GM23338 (cell line): ENCODE measurements around the gene PLD1. TPM values are rescaled to one million over a fixed set of nuclear protein-coding genes. Genes with fewer than 3 reads are reported as not detected.
A peak's percentile ranks its signal among the peaks of the same experiment; 100 is the strongest.

Experiments
- ATAC-seq: fragments of 200-7000 bp; cut with Tn5 transposase; 3 replicates; pipeline ENCODE4 v1.9.1; 2020
- DNase-seq: peaks from one replicate; pipeline ENCODE4 v3.0.0-alpha.2; 2015; ENCODE audit warnings: low spot score
- H2AFZ ChIP-seq: fragments of 200-600 bp; sonication (generic); 2 replicates; pipeline ENCODE4 v1.8.0; 2016; ENCODE audit warnings: antibody characterized with exemption, mild to moderate bottlenecking, moderate library complexity
- H3F3A ChIP-seq: fragments of 200-600 bp; sonication (generic); replicated peaks from 2 replicates; pipeline ENCODE4 v1.8.0; 2017; ENCODE audit warnings: antibody characterized with exemption, mixed run types, low read depth
- H3K27ac ChIP-seq: fragments of 200-600 bp; sonication (generic); 2 replicates; pipeline ENCODE4 v1.6.1; 2016; ENCODE audit warnings: low read depth
- H3K27me3 ChIP-seq: fragments of 200-600 bp; sonication (generic); 2 replicates; pipeline ENCODE4 v1.8.0; 2016; ENCODE audit warnings: mild to moderate bottlenecking, mixed run types, moderate library complexity; ENCODE audit not compliant: insufficient read depth
- H3K36me3 ChIP-seq: fragments of 200-600 bp; sonication (generic); 2 replicates; pipeline ENCODE4 v1.8.0; 2016; ENCODE audit warnings: mild to moderate bottlenecking; ENCODE audit not compliant: insufficient read depth
- H3K4me1 ChIP-seq: fragments of 200-600 bp; sonication (generic); 2 replicates; pipeline ENCODE4 v1.8.0; 2016; ENCODE audit warnings: mild to moderate bottlenecking, moderate library complexity; ENCODE audit not compliant: insufficient read depth
- H3K4me2 ChIP-seq: fragments of 200-600 bp; sonication (generic); 2 replicates; pipeline ENCODE4 v1.7.1; 2017; ENCODE audit warnings: mixed run types
- H3K4me3 ChIP-seq: fragments of 200-600 bp; sonication (generic); 2 replicates; pipeline ENCODE4 v1.6.1; 2016; ENCODE audit warnings: mixed run types
- H3K79me2 ChIP-seq: fragments of 200-600 bp; sonication (generic); replicated peaks from 2 replicates; pipeline ENCODE4 v1.8.0; 2017; ENCODE audit warnings: mild to moderate bottlenecking; ENCODE audit not compliant: insufficient read depth
- H3K9me2 ChIP-seq: fragments of 200-600 bp; sonication (generic); 2 replicates; pipeline ENCODE4 v1.8.0; 2017; ENCODE audit not compliant: insufficient read depth
- H4K20me1 ChIP-seq: fragments of 200-600 bp; sonication (generic); replicated peaks from 2 replicates; pipeline ENCODE4 v1.8.0; 2017; ENCODE audit warnings: mild to moderate bottlenecking; ENCODE audit not compliant: insufficient read depth
- H3K27ac Mint-ChIP-seq: 2 replicates; pipeline ENCODE4 v1.8.0; 2020; ENCODE audit warnings: inconsistent platforms, mild to moderate bottlenecking, moderate library complexity, mixed read lengths
- H3K27me3 Mint-ChIP-seq: 3 replicates; pipeline ENCODE4 v1.8.0; 2022; ENCODE audit warnings: low read depth, mild to moderate bottlenecking, moderate library complexity, mixed read lengths, inconsistent platforms; ENCODE audit not compliant: insufficient read depth, poor library complexity
- H3K36me3 Mint-ChIP-seq: 3 replicates; pipeline ENCODE4 v1.8.0; 2021; ENCODE audit warnings: low read depth, mild to moderate bottlenecking, inconsistent platforms, moderate library complexity, mixed read lengths
- H3K4me1 Mint-ChIP-seq: 3 replicates; pipeline ENCODE4 v1.8.0; 2020; ENCODE audit warnings: mild to moderate bottlenecking, inconsistent platforms, mixed read lengths
- H3K4me3 Mint-ChIP-seq: 3 replicates; pipeline ENCODE4 v1.8.0; 2021; ENCODE audit warnings: moderate library complexity, mild to moderate bottlenecking, inconsistent platforms, mixed read lengths
- H3K9me3 Mint-ChIP-seq: 3 replicates; pipeline ENCODE4 v1.8.0; 2020; ENCODE audit warnings: moderate library complexity, mild to moderate bottlenecking, inconsistent platforms, mixed read lengths
- EZH2 ChIP-seq: fragments of 200-600 bp; sonication (generic); IDR thresholded peaks from one replicate; pipeline ENCODE4 v1.8.0; 2017; ENCODE audit warnings: antibody characterized with exemption, mild to moderate bottlenecking, low read depth; ENCODE audit not compliant: unreplicated experiment
- polyA plus RNA-seq: library from polyadenylated mRNA; unstranded; fragments of >200 nt; fragmentation: Nextera tagmentation; extraction: Ambion mirVana; gene quantifications from 2 replicates; pipeline ENCODE4 v1.2.1, GENCODE V29; 2016
- total RNA-seq: library from RNA; depleted of rRNA; stranded (reverse); fragments of >200 nt; shearing (Covaris generic); gene quantifications from 2 replicates; pipeline ENCODE4 v1.2.3, GENCODE V29; 2014
- TF ChIP-seq, protein P1 (sequence below): fragments of 250-450 bp; sonication (Bioruptor Pico); IDR thresholded peaks from 2 replicates; pipeline ENCODE4 v1.5.0; 2020; ENCODE audit warnings: mild to moderate bottlenecking, moderate library complexity

The PLD1 gene
- total and polyA plus RNA-seq, 2 experiments from 2014 or later: 1.4 to 2.2 TPM

DNA sequence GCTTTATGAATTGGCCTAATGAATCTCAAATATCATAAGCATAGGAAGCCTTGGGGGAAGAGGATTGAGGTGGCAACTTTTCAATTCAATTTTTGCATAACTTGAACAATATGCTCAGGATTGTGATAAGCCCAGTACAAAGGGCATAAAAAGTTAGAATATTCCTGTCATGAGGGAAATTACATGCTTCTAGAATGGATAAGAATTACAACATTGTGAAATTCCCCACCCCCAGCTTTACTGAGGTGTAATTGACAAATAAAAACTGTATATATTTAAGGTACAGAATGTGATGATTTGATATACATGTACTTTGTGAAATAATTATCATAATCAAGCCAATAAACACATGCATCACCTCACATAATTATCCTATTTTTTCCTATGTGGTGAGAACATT lies 217.5 kb downstream of the PLD1 start:
- H3K27ac Mint-ChIP-seq: no peak overlapping the region

DNA sequence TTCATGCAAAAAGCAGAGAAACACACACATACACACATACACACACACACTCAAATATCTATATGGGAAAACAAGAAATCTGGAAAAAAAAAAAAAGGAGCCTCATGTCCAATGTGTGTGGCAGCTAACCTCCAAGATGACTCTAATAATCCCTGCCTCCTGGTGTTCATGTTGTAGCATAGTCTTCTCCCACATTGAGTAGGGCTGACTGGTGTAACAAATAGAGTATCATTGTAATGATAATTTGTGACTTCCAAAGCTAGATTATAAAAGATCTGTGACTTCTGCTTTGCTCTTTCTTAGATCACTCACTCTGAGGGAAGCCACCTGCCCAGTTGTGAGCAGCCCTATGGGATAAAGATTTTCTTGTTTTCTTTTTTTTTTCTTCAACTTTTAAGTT lies 219.2 kb downstream of the PLD1 start:
- no peaks in the 10 kb centered on the region for H3K36me3 ChIP-seq
- Mint-ChIP-seq H3K4me1 (peaks cover 15% of the 10 kb centered on the region), H3K27ac (no peak overlapping the region), H3K27me3 (peaks cover 3% of the 10 kb centered on the region), H3K4me3 (no peak overlapping the region), H3K36me3 (no peaks in the 10 kb centered on the region), H3K9me3 (no peaks in the 10 kb centered on the region)
- DNase-seq: peak; percentile 21
- no peaks in the 10 kb centered on the region for H3K79me2 ChIP-seq
- H3K27me3 ChIP-seq: no peaks in the 10 kb centered on the region
- 0 out of 2 replicates have a peak, but pooled peaks cover 5% of the 10 kb centered on the region for H3K9me2 ChIP-seq
- H3F3A ChIP-seq: no peaks in the 10 kb centered on the region
- H3K27ac ChIP-seq: no peak overlapping the region
- no peaks in the 10 kb centered on the region for H4K20me1 ChIP-seq
- ATAC-seq: no peak; the same call in 2 of the 3 replicates
- H3K4me3 ChIP-seq: no peak overlapping the region
- H2AFZ ChIP-seq: no peak overlapping the region
- no peak overlapping the region for H3K4me2 ChIP-seq
- H3K4me1 ChIP-seq: peaks cover 5% of the 10 kb centered on the region
- TF ChIP-seq EZH2: no peak

More for the DNA sequence above, 217.5 kb downstream of the PLD1 start:
- Histone ChIP-seq H4K20me1 (no peaks in the 10 kb centered on the region), H3K27me3 (no peaks in the 10 kb centered on the region), H3K9me2 (0 out of 2 replicates have a peak, but pooled peaks cover 5% of the 10 kb centered on the region), H2AFZ (no peak overlapping the region), H3K4me2 (no peak overlapping the region), H3K4me3 (no peak overlapping the region), H3K36me3 (no peaks in the 10 kb centered on the region), H3K4me1 (peaks cover 5% of the 10 kb centered on the region), H3F3A (no peaks in the 10 kb centered on the region), H3K79me2 (no peaks in the 10 kb centered on the region), H3K27ac (no peak overlapping the region)
- ATAC-seq: no peak
- no peaks in the 10 kb centered on the region for H3K27me3 Mint-ChIP-seq
- no peaks in the 10 kb centered on the region for H3K36me3 Mint-ChIP-seq
- no peak overlapping the region for H3K4me3 Mint-ChIP-seq
- no peaks in the 10 kb centered on the region for H3K9me3 Mint-ChIP-seq
- peaks cover 15% of the 10 kb centered on the region for H3K4me1 Mint-ChIP-seq
- TF ChIP-seq, protein P1, sequence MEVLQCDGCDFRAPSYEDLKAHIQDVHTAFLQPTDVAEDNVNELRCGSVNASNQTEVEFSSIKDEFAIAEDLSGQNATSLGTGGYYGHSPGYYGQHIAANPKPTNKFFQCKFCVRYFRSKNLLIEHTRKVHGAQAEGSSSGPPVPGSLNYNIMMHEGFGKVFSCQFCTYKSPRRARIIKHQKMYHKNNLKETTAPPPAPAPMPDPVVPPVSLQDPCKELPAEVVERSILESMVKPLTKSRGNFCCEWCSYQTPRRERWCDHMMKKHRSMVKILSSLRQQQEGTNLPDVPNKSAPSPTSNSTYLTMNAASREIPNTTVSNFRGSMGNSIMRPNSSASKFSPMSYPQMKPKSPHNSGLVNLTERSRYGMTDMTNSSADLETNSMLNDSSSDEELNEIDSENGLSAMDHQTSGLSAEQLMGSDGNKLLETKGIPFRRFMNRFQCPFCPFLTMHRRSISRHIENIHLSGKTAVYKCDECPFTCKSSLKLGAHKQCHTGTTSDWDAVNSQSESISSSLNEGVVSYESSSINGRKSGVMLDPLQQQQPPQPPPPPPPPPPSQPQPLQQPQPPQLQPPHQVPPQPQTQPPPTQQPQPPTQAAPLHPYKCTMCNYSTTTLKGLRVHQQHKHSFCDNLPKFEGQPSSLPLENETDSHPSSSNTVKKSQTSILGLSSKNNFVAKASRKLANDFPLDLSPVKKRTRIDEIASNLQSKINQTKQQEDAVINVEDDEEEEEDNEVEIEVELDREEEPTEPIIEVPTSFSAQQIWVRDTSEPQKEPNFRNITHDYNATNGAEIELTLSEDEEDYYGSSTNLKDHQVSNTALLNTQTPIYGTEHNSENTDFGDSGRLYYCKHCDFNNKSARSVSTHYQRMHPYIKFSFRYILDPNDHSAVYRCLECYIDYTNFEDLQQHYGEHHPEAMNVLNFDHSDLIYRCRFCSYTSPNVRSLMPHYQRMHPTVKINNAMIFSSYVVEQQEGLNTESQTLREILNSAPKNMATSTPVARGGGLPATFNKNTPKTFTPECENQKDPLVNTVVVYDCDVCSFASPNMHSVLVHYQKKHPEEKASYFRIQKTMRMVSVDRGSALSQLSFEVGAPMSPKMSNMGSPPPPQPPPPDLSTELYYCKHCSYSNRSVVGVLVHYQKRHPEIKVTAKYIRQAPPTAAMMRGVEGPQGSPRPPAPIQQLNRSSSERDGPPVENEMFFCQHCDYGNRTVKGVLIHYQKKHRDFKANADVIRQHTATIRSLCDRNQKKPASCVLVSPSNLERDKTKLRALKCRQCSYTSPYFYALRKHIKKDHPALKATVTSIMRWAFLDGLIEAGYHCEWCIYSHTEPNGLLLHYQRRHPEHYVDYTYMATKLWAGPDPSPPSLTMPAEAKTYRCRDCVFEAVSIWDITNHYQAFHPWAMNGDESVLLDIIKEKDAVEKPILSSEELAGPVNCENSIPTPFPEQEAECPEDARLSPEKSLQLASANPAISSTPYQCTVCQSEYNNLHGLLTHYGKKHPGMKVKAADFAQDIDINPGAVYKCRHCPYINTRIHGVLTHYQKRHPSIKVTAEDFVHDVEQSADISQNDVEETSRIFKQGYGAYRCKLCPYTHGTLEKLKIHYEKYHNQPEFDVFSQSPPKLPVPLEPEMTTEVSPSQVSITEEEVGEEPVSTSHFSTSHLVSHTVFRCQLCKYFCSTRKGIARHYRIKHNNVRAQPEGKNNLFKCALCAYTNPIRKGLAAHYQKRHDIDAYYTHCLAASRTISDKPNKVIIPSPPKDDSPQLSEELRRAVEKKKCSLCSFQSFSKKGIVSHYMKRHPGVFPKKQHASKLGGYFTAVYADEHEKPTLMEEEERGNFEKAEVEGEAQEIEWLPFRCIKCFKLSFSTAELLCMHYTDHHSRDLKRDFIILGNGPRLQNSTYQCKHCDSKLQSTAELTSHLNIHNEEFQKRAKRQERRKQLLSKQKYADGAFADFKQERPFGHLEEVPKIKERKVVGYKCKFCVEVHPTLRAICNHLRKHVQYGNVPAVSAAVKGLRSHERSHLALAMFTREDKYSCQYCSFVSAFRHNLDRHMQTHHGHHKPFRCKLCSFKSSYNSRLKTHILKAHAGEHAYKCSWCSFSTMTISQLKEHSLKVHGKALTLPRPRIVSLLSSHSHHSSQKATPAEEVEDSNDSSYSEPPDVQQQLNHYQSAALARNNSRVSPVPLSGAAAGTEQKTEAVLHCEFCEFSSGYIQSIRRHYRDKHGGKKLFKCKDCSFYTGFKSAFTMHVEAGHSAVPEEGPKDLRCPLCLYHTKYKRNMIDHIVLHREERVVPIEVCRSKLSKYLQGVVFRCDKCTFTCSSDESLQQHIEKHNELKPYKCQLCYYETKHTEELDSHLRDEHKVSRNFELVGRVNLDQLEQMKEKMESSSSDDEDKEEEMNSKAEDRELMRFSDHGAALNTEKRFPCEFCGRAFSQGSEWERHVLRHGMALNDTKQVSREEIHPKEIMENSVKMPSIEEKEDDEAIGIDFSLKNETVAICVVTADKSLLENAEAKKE (CRISPR knock-in tag): no peak
- no peak for DNase-seq
